Caco-2 (cell line): ENCODE data around the gene SLC13A5. TPM values are rescaled to one million over a fixed set of nuclear protein-coding genes. Genes with fewer than 3 reads are reported as not detected.

Experiments
- BruUV-seq: library from RNA; stranded (reverse); fragments of 400-500 nt; replicated peaks from 2 replicates; lab custom pipeline; 2021; lab: Mats Ljungman, UMichigan
- CTCF ChIA-PET: fragments of 300-600 bp; sonication (Branson Sonifier 250); formaldehyde crosslinking; loops from one replicate; lab custom pipeline; 2022; ENCODE audit warnings: antibody characterized with exemption; lab: Charles Lee
- POLR2A ChIA-PET: fragments of 300-600 bp; sonication (Branson Sonifier 250); formaldehyde crosslinking; loops from one replicate; lab custom pipeline; 2022; ENCODE audit warnings: antibody characterized with exemption; lab: Charles Lee
- DNase-seq, 2 experiments: peaks; one replicate each; pipeline versions ENCODE4 v3.0.0 to v3.0.0-alpha.2; 2020 to 2022
- H3K27me3 ChIP-seq: replicated peaks from 2 replicates; pipeline ENCODE4 v1.6.0; 2011; ENCODE audit warnings: low read length; ENCODE audit not compliant: control insufficient read depth, insufficient read depth
- H3K36me3 ChIP-seq: 2 replicates; pipeline ENCODE4 v1.5.1; 2011; ENCODE audit warnings: low read length; ENCODE audit not compliant: control insufficient read depth, insufficient read depth
- H3K4me1 ChIP-seq: fragments of 250-450 bp; sonication (Bioruptor Pico); 2 replicates; pipeline ENCODE4 v1.5.1; 2020; ENCODE audit warnings: mild to moderate bottlenecking
- H3K4me3 ChIP-seq: 2 replicates; pipeline ENCODE4 v1.5.1; 2011; ENCODE audit warnings: low read depth, mild to moderate bottlenecking, control low read depth, low read length
- H3K9me3 ChIP-seq: fragments of 250-450 bp; sonication (Bioruptor Pico); 2 replicates; pipeline ENCODE4 v1.5.1; 2020; ENCODE audit warnings: mild to moderate bottlenecking, moderate library complexity
- H3K27ac Mint-ChIP-seq: one replicate; pipeline ENCODE4 v1.8.0; 2022; ENCODE audit warnings: mixed read lengths; ENCODE audit not compliant: unreplicated experiment
- H3K27me3 Mint-ChIP-seq: one replicate; pipeline ENCODE4 v1.8.0; 2022; ENCODE audit warnings: mixed read lengths; ENCODE audit not compliant: insufficient read depth, unreplicated experiment
- H3K36me3 Mint-ChIP-seq: one replicate; pipeline ENCODE4 v1.8.0; 2022; ENCODE audit warnings: mild to moderate bottlenecking, mixed read lengths; ENCODE audit not compliant: insufficient read depth, unreplicated experiment
- H3K4me1 Mint-ChIP-seq: one replicate; pipeline ENCODE4 v1.8.0; 2022; ENCODE audit warnings: low read depth, mixed read lengths; ENCODE audit not compliant: unreplicated experiment
- H3K4me3 Mint-ChIP-seq: one replicate; pipeline ENCODE4 v1.8.0; 2022; ENCODE audit warnings: mild to moderate bottlenecking, moderate library complexity, mixed read lengths; ENCODE audit not compliant: unreplicated experiment
- H3K9me3 Mint-ChIP-seq: one replicate; pipeline ENCODE4 v1.8.0; 2022; ENCODE audit warnings: mixed read lengths; ENCODE audit not compliant: unreplicated experiment
- intact Hi-C: fragments of 100-400 bp; cut with micrococcal nuclease; formaldehyde crosslinking; loops from one replicate; pipeline ENCODE4 v1.10.0; 2022; ENCODE audit not compliant: unreplicated experiment
- total RNA-seq: library from RNA; stranded (reverse); gene quantifications from 2 replicates; pipeline ENCODE4 v1.2.3, GENCODE V29; 2022
- TF ChIP-seq, protein P1 (sequence below), 2 experiments: fragments of 200-600 bp in 1 of 2; IDR thresholded peaks; 1 replicate in 1 of 2; 2 replicates in 1 of 2; pipeline versions ENCODE4 v1.5.1 to v1.8.0; 2011 to 2022; ENCODE audit warnings: antibody characterized with exemption in 1 of 2, control low read depth in 1 of 2, inconsistent platforms in 1 of 2, low read depth in 1 of 2, low read length in 1 of 2, mild to moderate bottlenecking in 1 of 2, moderate library complexity in 1 of 2; ENCODE audit not compliant: insufficient read depth in 1 of 2, severe bottlenecking in 1 of 2, unreplicated experiment in 1 of 2

Gene SLC13A5
- total RNA-seq, 1 experiment from 2014 or later, result 0.11 TPM

DNA sequence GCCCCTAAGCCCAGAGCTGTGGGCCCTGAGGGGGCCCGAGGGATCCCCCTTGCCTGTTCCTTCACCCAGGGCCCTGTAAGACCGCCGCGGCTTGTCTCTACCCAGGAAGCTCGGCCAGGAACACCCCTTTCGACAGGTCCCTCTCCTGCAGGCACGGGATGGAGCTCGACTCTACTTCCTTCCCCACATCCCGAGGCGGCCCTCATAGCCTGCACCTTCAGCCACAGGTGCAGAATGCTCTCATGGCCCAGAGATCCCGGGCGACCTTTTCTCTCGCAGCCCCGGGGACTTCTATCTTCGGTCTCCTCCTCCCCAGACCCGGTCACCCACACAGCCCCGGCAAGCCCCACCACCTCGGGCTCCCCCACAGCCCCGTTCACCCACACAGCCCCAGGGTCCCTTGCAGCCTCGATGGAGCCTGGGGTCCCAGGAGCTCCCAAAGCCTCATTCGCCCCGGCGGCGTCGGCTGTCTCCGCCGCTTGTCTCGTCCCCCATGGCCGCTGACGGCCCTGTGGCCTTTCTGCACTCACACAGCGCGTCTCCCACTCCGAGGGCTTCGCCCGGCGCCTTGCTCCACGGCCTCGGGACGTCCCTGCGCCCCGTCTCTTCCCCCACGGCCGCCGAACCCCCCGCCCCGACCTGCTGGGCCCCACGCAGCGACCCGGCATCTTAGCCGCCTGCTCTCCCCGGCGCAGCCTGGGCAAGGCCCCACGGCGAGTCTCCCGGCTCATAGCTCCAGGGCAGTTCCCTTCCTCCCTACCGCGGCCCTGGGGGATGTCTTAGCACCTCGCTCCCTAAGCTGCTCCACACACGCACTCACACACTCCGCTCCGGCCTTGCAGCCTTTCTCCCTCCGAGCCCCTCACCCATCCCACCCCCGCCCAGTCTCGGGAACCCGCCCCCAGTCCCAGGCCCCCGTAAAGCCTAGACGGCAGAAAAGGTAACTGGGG is 73.3 kb downstream of the SLC13A5 start:
- Mint-ChIP-seq H3K4me1 (no peaks in the 10 kb centered on the region), H3K4me3 (peak overlapping the region; percentile 91), H3K9me3 (no peaks in the 10 kb centered on the region), H3K36me3 (peaks cover 9% of the 10 kb centered on the region), H3K27me3 (no peaks in the 10 kb centered on the region), H3K27ac (peak overlapping the region; percentile 95)
- Histone ChIP-seq H3K27me3 (no peaks in the 10 kb centered on the region), H3K36me3 (no peaks in the 10 kb centered on the region), H3K4me1 (no peaks in the 10 kb centered on the region), H3K9me3 (no peaks in the 10 kb centered on the region), H3K4me3 (peak overlapping the region; percentile 71)
- ChIA-PET POLR2A (no interaction called here), CTCF (interaction anchor here (0.7 to 1.0 kb wide), 3 partner anchors 9 to 209 kb away, joined by 3 read pairs; no protein-coding TSS in a partner anchor)
- TF ChIP-seq, protein P1, sequence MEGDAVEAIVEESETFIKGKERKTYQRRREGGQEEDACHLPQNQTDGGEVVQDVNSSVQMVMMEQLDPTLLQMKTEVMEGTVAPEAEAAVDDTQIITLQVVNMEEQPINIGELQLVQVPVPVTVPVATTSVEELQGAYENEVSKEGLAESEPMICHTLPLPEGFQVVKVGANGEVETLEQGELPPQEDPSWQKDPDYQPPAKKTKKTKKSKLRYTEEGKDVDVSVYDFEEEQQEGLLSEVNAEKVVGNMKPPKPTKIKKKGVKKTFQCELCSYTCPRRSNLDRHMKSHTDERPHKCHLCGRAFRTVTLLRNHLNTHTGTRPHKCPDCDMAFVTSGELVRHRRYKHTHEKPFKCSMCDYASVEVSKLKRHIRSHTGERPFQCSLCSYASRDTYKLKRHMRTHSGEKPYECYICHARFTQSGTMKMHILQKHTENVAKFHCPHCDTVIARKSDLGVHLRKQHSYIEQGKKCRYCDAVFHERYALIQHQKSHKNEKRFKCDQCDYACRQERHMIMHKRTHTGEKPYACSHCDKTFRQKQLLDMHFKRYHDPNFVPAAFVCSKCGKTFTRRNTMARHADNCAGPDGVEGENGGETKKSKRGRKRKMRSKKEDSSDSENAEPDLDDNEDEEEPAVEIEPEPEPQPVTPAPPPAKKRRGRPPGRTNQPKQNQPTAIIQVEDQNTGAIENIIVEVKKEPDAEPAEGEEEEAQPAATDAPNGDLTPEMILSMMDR (IDR thresholded peaks at IDR 0.05; ENCODE audit: insufficient read depth in 1 of 2, low read depth in 1 of 2, low read length in 1 of 2, severe bottlenecking in 1 of 2, unreplicated experiment in 1 of 2), result no peak
- BruUV-seq, result no TSS peak
- intact Hi-C loops, result loop anchor here (5.0 kb wide), 1 partner anchor 168 kb away; no protein-coding TSS in a partner anchor
- DNase-seq, result peak in 1 of 2 experiments; percentile 37

DNA sequence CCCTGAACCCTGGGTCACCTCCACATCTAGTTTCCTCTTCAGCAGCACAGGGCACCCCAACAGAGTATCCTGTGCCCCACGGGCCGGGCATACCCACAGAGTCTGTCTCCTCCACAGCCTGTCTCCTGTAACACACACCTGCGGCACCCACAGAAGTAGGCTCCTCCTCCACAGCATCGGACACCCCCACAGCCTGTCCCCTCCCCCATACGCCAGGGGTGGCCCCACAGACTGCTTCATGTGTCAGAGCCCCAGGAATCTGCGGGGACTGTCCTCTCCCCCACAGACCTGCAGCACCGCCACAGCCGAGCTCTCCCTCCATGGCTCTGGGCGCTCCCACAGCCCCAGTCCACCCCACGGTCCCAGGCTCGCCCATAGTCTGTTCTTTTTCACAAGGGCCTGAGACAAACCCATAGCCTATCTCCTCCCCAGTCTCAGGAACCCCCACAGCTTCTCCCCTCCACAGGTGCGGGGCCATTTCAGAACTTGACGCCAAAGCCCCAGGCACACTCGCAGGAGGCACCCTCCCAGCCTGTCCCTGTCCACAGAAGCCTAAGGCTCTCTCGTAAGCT is 74.1 kb downstream of the SLC13A5 start:
- POLR2A ChIA-PET, result no interaction called here
- peak overlapping the region; percentile 95 for H3K27ac Mint-ChIP-seq
- H3K27me3 Mint-ChIP-seq, result no peaks in the 10 kb centered on the region
- no peaks in the 10 kb centered on the region for H3K4me1 Mint-ChIP-seq
- Histone ChIP-seq H3K27me3 (no peaks in the 10 kb centered on the region), H3K4me3 (peak overlapping the region; percentile 71), H3K36me3 (no peaks in the 10 kb centered on the region), H3K9me3 (no peaks in the 10 kb centered on the region), H3K4me1 (no peaks in the 10 kb centered on the region)
- peak overlapping the region; percentile 91 for H3K4me3 Mint-ChIP-seq
- intact Hi-C loops, result no loop called here
- CTCF ChIA-PET, result interaction anchor here (0.7 kb wide), 1 partner anchor 58 kb away, joined by 3 read pairs; no protein-coding TSS in a partner anchor
- no peak for DNase-seq
- no peaks in the 10 kb centered on the region for H3K9me3 Mint-ChIP-seq
- H3K36me3 Mint-ChIP-seq, result peaks cover 9% of the 10 kb centered on the region
- no TSS peak for BruUV-seq
- TF ChIP-seq, protein P1 (IDR thresholded peaks at IDR 0.05; ENCODE audit: insufficient read depth in 1 of 2, low read depth in 1 of 2, low read length in 1 of 2, severe bottlenecking in 1 of 2, unreplicated experiment in 1 of 2), result no peak

DNA sequence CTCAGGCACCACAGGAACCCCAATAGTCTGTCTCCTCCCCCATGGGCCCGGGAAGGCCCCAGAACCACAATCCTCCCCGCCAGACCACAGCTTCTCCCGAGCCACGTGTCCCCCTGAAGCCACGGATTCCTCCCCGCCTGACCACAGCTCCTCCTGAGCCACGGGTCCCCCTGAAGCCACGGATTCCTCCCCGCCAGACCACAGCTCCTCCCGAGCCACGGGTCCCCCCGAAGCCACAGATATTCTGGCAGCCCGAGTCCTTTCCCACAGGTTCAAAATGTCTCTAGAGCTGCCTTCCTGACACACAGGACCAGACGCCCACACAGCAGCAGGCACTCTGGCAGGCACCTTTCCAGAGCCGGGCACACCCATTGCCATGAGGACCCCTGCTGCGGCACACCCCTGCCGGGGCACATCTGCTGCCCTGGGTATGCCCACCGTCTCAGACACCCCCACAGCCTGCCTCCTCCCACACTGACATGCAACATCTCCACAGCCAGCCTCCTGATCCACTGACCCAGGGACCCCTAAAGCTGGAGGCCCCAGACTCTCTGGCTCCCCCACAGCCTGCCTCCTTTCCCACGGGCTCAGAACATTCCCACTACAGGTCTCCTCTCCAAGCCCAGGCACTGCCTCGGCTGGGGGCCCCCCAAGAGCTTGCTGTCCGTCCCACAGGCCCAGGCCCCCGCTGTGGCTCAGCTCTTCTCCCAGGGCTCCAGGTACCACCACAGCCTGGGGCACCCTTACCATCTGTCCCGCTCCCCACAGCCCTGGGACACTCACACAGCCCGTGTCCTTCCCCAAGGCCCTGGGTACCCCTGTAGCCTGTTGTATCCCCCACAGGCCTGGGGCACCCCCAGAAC is 74.9 kb downstream of the SLC13A5 start:
- no peak for DNase-seq
- H3K4me1 ChIP-seq, result no peaks in the 10 kb centered on the region
- Mint-ChIP-seq H3K9me3 (no peaks in the 10 kb centered on the region), H3K27me3 (no peaks in the 10 kb centered on the region), H3K27ac (no peak overlapping the region), H3K36me3 (peaks cover 9% of the 10 kb centered on the region), H3K4me3 (no peak overlapping the region), H3K4me1 (no peaks in the 10 kb centered on the region)
- ChIA-PET POLR2A (no interaction called here), CTCF (no interaction called here)
- TF ChIP-seq, protein P1 (IDR thresholded peaks at IDR 0.05; ENCODE audit: insufficient read depth in 1 of 2, low read depth in 1 of 2, low read length in 1 of 2, severe bottlenecking in 1 of 2, unreplicated experiment in 1 of 2), result no peak
- intact Hi-C loops, result no loop called here
- H3K9me3 ChIP-seq, result no peaks in the 10 kb centered on the region
- H3K36me3 ChIP-seq, result no peaks in the 10 kb centered on the region
- H3K27me3 ChIP-seq, result no peaks in the 10 kb centered on the region
- no peak overlapping the region for H3K4me3 ChIP-seq
- no TSS peak for BruUV-seq
